ENCODE measurements around the gene C17orf113. TPM values are rescaled to one million over a fixed set of nuclear protein-coding genes. Genes with fewer than 3 reads are reported as not detected.
"Not testable (repeated sequence)": the region's sequence is repeated elsewhere in the genome, so short reads cannot be mapped to it uniquely, and the experiment has no call there.

The C17orf113 gene
- total and polyA plus RNA-seq, 12 donors: 0.26 to 1.2 (median 0.88) TPM

DNA sequence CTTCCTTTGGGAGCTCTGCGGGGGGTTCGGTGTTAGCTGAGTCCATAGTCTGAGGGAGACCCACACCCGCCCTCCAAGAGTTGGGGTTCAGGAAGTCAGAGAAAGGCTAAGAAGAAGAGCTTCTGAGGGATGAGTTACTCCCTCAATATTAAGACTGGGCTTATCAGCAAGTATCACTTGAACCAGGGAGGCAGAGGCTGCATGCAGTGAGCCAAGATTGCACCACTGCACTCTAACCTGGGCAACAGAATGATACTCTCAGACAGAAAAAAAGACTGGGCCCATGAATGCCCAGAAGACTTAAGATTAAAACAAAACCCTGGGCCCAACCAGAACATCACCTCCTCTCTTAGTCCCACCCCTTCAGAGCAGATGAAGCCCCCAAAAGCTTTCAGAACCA, 24.5 kb downstream of the C17orf113 start:
- H3K4me3 ChIP-seq: no peak overlapping the region
- intact Hi-C loops (cut with DNase I): loop anchor here in 8 of 10 donors (1.0 to 10.0 kb wide), 11 partner anchors 24 to 159 kb away; partner anchors contain the start of genes C17orf113 (in 1 of the 8), DHX58 (in 1 of the 8), HCRT (in 1 of the 8) and KCNH4 (in 1 of the 8)
- ATAC-seq: no peak
- peaks cover 0 to 37% (median 25%) of the 10 kb centered on the region in 9 donors for H3K36me3 ChIP-seq
- H3K9me3 ChIP-seq: no peaks in the 10 kb centered on the region
- 93 to 95% methylated on average over 3 of the region's 3 CpGs for WGBS, 2 donors
- peaks cover 10 to 41% (median 24%) of the 10 kb centered on the region in 9 donors for H3K4me1 ChIP-seq
- no peak for DNase-seq
- no peak overlapping the region for H3K27ac ChIP-seq
- peaks cover 0 to 13% (median 0%) of the 10 kb centered on the region in 7 donors for H3K27me3 ChIP-seq
- TF ChIP-seq CTCF (IDR thresholded peaks at IDR 0.05): no peak

DNA sequence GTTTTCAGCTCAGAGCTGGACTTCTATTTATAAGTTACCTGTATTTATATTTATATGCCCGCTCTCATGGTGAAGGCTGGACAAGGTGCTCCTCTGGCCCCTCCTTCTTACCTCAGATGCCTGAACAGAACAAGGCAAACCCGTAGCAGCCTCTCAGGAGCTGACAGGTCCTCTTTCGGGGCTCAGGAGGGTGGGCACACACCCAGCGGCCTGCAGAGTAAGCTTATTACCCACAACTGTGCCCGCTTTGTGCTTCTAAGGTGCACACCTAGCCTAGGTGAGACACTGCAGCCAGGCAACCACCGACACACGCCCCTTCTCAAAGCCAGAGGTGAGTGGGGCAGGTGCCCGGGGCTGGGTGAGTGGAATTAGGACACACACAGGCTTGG, 25.2 kb downstream of the C17orf113 start:
- no peaks in the 10 kb centered on the region for H3K9me3 ChIP-seq
- no peak for DNase-seq
- 69 to 71% methylated on average over 8 of the region's 8 CpGs for WGBS, 2 donors
- peaks cover 0 to 13% (median 0%) of the 10 kb centered on the region in 7 donors for H3K27me3 ChIP-seq
- peak in 1 of 8 donors; percentile 7 for ATAC-seq
- peak in 2 of 9 donors; percentile 3 to 19 for TF ChIP-seq CTCF (IDR thresholded peaks at IDR 0.05)
- H3K36me3 ChIP-seq: peaks cover 0 to 37% (median 25%) of the 10 kb centered on the region in 9 donors
- H3K4me3 ChIP-seq: no peak overlapping the region
- H3K27ac ChIP-seq: peak overlapping the region in 8 of 10 donors; percentile 41 to 88 (median 71)
- intact Hi-C loops (cut with DNase I): loop anchor here in 8 of 10 donors (1.0 to 10.0 kb wide), 11 partner anchors 25 to 160 kb away; partner anchors contain the start of genes C17orf113 (in 1 of the 8), DHX58 (in 1 of the 8), HCRT (in 1 of the 8) and KCNH4 (in 1 of the 8)
- H3K4me1 ChIP-seq: peaks cover 12 to 47% (median 30%) of the 10 kb centered on the region in 9 donors

DNA sequence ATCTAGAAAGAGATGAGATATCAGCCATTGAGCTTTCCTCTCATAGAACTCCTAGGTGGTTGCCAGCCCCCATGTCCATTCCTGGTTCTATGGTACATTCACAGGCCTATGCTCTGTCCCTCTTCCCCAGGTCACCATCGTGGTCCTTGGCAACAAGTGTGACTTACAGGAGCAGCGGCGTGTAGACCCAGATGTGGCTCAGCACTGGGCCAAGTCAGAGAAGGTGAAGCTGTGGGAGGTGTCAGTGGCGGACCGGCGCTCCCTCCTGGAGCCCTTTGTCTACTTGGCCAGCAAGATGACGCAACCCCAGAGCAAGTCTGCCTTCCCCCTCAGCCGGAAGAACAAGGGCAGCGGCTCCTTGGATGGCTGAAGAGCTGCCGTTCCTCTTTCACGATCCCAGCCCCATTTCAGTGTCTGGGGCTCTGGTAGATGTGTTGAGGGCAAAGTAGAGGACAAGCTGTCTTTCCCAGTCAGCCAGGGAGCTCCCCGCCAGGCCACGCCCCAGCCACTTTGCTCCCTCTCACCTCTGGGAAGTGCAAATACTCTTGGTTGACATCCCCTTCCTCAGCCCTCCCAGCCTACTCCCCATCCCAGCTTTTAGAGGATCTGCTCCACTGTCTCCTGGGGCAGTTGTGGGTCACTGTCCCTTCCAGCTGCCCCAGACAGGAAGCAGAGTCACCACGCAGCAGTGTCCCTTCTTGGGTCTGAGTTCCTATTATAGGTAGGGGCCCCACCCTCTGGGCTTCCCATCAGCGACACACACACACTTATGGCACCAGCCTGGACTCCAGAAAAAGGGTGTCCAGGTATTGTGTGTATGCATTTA, 26.7 kb downstream of the C17orf113 start:
- WGBS, 2 donors: 78 to 85% methylated on average over 15 of the region's 15 CpGs
- peaks cover 0 to 13% (median 0%) of the 10 kb centered on the region in 7 donors for H3K27me3 ChIP-seq
- TF ChIP-seq CTCF (IDR thresholded peaks at IDR 0.05): no peak
- H3K4me3 ChIP-seq: no peak overlapping the region
- ATAC-seq (no peak), DNase-seq (peak in 1 of 2 donors; percentile 38)
- peaks cover 0 to 37% (median 25%) of the 10 kb centered on the region in 9 donors for H3K36me3 ChIP-seq
- intact Hi-C loops (cut with DNase I): loop anchor here in 5 of 10 donors (2.0 to 10.0 kb wide), 6 partner anchors 56 to 161 kb away; partner anchors contain the start of genes CNP (in 1 of the 5), HCRT (in 1 of the 5) and KCNH4 (in 1 of the 5)
- H3K27ac ChIP-seq: peak overlapping the region in 9 of 10 donors; percentile 41 to 88 (median 71)
- no peaks in the 10 kb centered on the region for H3K9me3 ChIP-seq
- H3K4me1 ChIP-seq: peaks cover 12 to 51% (median 30%) of the 10 kb centered on the region in 9 donors

- WGBS, 2 donors: 68 to 77% methylated on average over 8 of the region's 8 CpGs
- not testable (repeated sequence) for H3K27me3 ChIP-seq, ATAC-seq, H3K9me3 ChIP-seq, DNase-seq
- Histone ChIP-seq H3K36me3 (peaks cover 0 to 37% (median 25%) of the 10 kb centered on the region in 9 donors), H3K27ac (peak overlapping the region in 6 of 10 donors; percentile 84 to 96 (median 91)), H3K4me3 (peak overlapping the region; percentile 73 to 98 (median 92)), H3K4me1 (peaks cover 12 to 65% (median 45%) of the 10 kb centered on the region in 9 donors)
- intact Hi-C loops (cut with DNase I): loop anchor here in 3 of 10 donors (5.0 to 10.0 kb wide), 4 partner anchors 54 to 164 kb away; partner anchors contain the start of genes CNP (in 1 of the 3), HCRT (in 1 of the 3) and KCNH4 (in 1 of the 3)
These were observed 29.6 kb downstream of the C17orf113 start for GRCh38 chr17:42020845-42021244.
